ENCODE measurements around the gene PGGT1B.

DNA sequence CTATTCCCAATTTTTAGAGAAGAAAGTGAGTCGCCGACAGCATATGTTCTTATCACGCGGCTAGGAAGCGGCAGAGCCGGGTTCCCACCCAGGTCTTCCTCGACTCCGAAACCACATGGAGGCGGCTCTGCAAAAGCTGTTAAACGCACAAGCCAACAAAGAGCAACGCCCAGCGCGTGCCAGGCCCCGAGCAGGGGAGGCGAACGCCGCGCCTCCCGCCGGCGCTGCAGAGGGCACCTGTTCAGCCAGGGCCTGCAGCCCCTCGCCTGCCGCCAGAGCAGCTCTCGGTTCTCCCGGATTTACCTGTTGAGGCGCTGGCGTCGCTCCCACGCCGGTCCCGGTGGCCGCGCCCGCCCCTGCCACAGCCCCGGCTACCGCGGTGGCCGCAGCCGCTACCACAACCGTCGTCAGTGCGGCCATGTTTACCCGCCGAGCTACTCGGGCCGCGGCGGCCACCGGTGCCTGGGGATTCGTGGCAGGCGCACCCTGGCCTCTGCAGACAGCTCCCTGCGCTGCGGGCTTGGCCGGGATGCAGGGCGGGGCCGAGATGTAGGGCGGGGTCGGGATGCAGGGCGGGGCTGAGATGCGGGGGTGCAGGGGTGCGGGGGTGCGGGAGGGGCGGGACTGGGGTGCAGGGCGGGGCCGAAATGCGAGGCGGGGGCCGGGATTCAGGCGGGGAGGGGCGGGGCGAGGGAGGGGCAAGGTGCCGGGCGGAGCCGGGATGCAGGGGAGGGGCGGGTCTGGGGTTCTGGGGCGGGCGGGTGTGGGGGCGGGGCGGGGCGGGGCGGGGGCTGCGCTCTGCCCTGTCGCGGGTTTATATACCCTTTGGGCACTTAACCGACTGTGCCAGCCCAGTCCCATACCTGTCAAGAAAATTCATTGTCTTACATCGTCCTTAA lies 33.7 kb upstream of the PGGT1B start, which contains the start of gene CCDC112:
- TF ChIP-seq, protein P1, sequence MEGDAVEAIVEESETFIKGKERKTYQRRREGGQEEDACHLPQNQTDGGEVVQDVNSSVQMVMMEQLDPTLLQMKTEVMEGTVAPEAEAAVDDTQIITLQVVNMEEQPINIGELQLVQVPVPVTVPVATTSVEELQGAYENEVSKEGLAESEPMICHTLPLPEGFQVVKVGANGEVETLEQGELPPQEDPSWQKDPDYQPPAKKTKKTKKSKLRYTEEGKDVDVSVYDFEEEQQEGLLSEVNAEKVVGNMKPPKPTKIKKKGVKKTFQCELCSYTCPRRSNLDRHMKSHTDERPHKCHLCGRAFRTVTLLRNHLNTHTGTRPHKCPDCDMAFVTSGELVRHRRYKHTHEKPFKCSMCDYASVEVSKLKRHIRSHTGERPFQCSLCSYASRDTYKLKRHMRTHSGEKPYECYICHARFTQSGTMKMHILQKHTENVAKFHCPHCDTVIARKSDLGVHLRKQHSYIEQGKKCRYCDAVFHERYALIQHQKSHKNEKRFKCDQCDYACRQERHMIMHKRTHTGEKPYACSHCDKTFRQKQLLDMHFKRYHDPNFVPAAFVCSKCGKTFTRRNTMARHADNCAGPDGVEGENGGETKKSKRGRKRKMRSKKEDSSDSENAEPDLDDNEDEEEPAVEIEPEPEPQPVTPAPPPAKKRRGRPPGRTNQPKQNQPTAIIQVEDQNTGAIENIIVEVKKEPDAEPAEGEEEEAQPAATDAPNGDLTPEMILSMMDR (IDR thresholded peaks at IDR 0.05; ENCODE audit: control extremely low read depth in 1 of 3, insufficient read depth in 1 of 3, low read depth in 1 of 3, low read length in 3 of 3): no peak
- TF ChIP-seq POLR2AphosphoS5 (IDR thresholded peaks at IDR 0.05; ENCODE audit: low read depth, low read length) (peak; percentile 96), POLR2A (IDR thresholded peaks at IDR 0.05; ENCODE audit: control extremely low read depth in 1 of 2, low read depth in 2 of 2, low read length in 2 of 2) (peak; percentile 81 to 88), NANOG (IDR thresholded peaks at IDR 0.05; ENCODE audit: insufficient read depth, low read depth, low read length, poor library complexity, severe bottlenecking) (no peak), SIX5 (IDR thresholded peaks at IDR 0.05; ENCODE audit: low read depth, low read length) (no peak), TAF1 (IDR thresholded peaks at IDR 0.05; ENCODE audit: low read depth, low read length) (peak; percentile 88), RAD21 (IDR thresholded peaks at IDR 0.05 in 1 of 2, conservative IDR thresholded peaks at IDR 0.05 in 1 of 2; ENCODE audit: low read depth in 2 of 2, low read length in 2 of 2) (peak in 1 of 2 experiments; percentile 8; a peak in 1 of 4 replicates), EZH2 (IDR thresholded peaks at IDR 0.05; ENCODE audit: low read depth, low read length, severe bottlenecking) (no peak), KDM1A (IDR thresholded peaks at IDR 0.05; ENCODE audit: borderline replicate concordance, low read length) (no peak), TEAD4 (IDR thresholded peaks at IDR 0.05; ENCODE audit: low read depth, low read length) (no peak; the same call in 1 of the 2 replicates), YY1 (IDR thresholded peaks at IDR 0.05; ENCODE audit: low read depth, low read length) (peak; percentile 89)

Data from H1 (cell line).